ENCODE measurements around the gene FNBP1. TPM values are rescaled to one million over a fixed set of nuclear protein-coding genes. Genes with fewer than 3 reads are reported as not detected.

The FNBP1 gene
- total RNA-seq, 1 experiment from 2014 or later: 36.5 TPM

GRCh38 chr9:130023144-130023787 lies 19.7 kb downstream of the FNBP1 start:
- Histone ChIP-seq H4K8ac (replicated peaks; ENCODE audit: insufficient read length, low read depth, low read length) (no peak overlapping the region), H3K9me3 (ENCODE audit: control insufficient read depth, low read depth, low read length) (no peaks in the 10 kb centered on the region), H3K9ac (ENCODE audit: extremely low read depth, insufficient read length, low read length) (no peak overlapping the region), H3K14ac (ENCODE audit: insufficient read depth, low read length) (no peak overlapping the region), H3K18ac (ENCODE audit: insufficient read length, low read depth, low read length) (no peak overlapping the region), H3K4me1 (ENCODE audit: insufficient read depth, low read length) (no peaks in the 10 kb centered on the region; the same call in 1 of the 2 replicates), H2BK15ac (ENCODE audit: low read depth, low read length) (no peak overlapping the region), H3K4ac (ENCODE audit: low read depth, low read length) (no peak overlapping the region), H2AFZ (ENCODE audit: low read length) (no peak overlapping the region), H3T11ph (ENCODE audit: low read length) (no peak overlapping the region), H4K5ac (ENCODE audit: insufficient read length, low read depth, low read length) (no peak overlapping the region), H3K56ac (ENCODE audit: insufficient read length, low read depth, low read length) (no peak overlapping the region), H2BK120ac (ENCODE audit: low read depth, low read length, poor library complexity, severe bottlenecking) (no peak overlapping the region), H4K91ac (ENCODE audit: insufficient read length, low read depth, low read length) (no peak overlapping the region), H2AK5ac (ENCODE audit: insufficient read length, low read length) (no peak overlapping the region), H4K20me1 (ENCODE audit: control insufficient read depth, insufficient read depth, insufficient read length) (no peaks in the 10 kb centered on the region), H3K79me2 (ENCODE audit: insufficient read depth, low read length) (no peaks in the 10 kb centered on the region; the same call in 1 of the 2 replicates), H3K23ac (ENCODE audit: insufficient read length, low read depth, low read length) (no peak overlapping the region), H2BK5ac (ENCODE audit: insufficient read length, low read length) (no peak overlapping the region), H3K27ac (ENCODE audit: insufficient read length, low read depth, low read length) (no peak overlapping the region), H3K4me2 (ENCODE audit: insufficient read depth, insufficient read length, low read length) (no peak overlapping the region), H3K79me1 (ENCODE audit: insufficient read depth, low read depth, low read length, poor library complexity, severe bottlenecking) (no peaks in the 10 kb centered on the region), H2BK12ac (ENCODE audit: insufficient read length, low read depth, low read length) (no peak overlapping the region), H3K27me3 (ENCODE audit: insufficient read depth, low read length) (no peaks in the 10 kb centered on the region), H2BK20ac (ENCODE audit: low read depth, low read length, poor library complexity, severe bottlenecking) (no peak overlapping the region), H3K23me2 (ENCODE audit: insufficient read length, low read depth, low read length, poor library complexity, severe bottlenecking) (no peaks in the 10 kb centered on the region)
- no peak for TF ChIP-seq CTCF (conservative IDR thresholded peaks at IDR 0.05)
- no peak overlapping the region for H3K4me3 Mint-ChIP-seq
- WGBS (ENCODE audit: extremely low coverage, insufficient read length, low lambda C conversion rate): no CpG with 5 or more reads among the region's 7 CpGs
- no peaks in the 10 kb centered on the region for H3K27me3 Mint-ChIP-seq (ENCODE audit: low read depth)
- peaks cover 3 to 8% of the 10 kb centered on the region in 2 experiments; a peak in 2 of 4 replicates for H3K4me1 Mint-ChIP-seq
- peak overlapping the region in 2 of 3 experiments; percentile 58 to 61; a peak in 4 of 7 replicates for H3K27ac Mint-ChIP-seq
- no peaks in the 10 kb centered on the region for H3K9me3 Mint-ChIP-seq
- no peak for DNase-seq
- no peaks in the 10 kb centered on the region; a peak in 1 of 7 replicates for H3K36me3 Mint-ChIP-seq (ENCODE audit: insufficient read depth in 1 of 3, low read depth in 3 of 3)
